Stimulated activated CD8-positive, alpha-beta memory T cell treated with anti-CD3 and anti-CD28 coated beads, Interleukin-12 subunit alpha, Interleukin-12 subunit beta, amount 100 ng/mL, for 1 hour (primary cell): ENCODE data around the gene MICAL3.

Experiments used
- DNase-seq: peaks from one replicate; pipeline ENCODE4 v3.0.0-alpha.2; 2020; ENCODE audit warnings: low read depth

MICAL3 gene

GRCh38 chr22:17794726-17795542 lies 229.4 kb downstream of the MICAL3 start:
- no peak for DNase-seq

GRCh38 chr22:17792854-17793434 lies 231.4 kb downstream of the MICAL3 start:
- no peak for DNase-seq

- no peak for DNase-seq
These were observed 232.1 kb downstream of the MICAL3 start for GRCh38 chr22:17792299-17792698.

GRCh38 chr22:17791196-17791595 lies 233.2 kb downstream of the MICAL3 start:
- no peak for DNase-seq

- no peak for DNase-seq
These were observed 234.8 kb downstream of the MICAL3 start for GRCh38 chr22:17789379-17790200.

- DNase-seq: no peak
These were observed 235.6 kb downstream of the MICAL3 start for GRCh38 chr22:17788528-17789378.

- DNase-seq: no peak
These were observed 236.5 kb downstream of the MICAL3 start for GRCh38 chr22:17787716-17788330.

- DNase-seq: no peak
These were observed 237.1 kb downstream of the MICAL3 start for GRCh38 chr22:17787241-17787640.

- DNase-seq: no peak
These were observed 237.8 kb downstream of the MICAL3 start for GRCh38 chr22:17786435-17787161.

GRCh38 chr22:17785185-17786184 lies 238.9 kb downstream of the MICAL3 start:
- DNase-seq: peak; percentile 47

- DNase-seq: no peak
These were observed 239.6 kb downstream of the MICAL3 start for GRCh38 chr22:17784776-17785175.

- no peak for DNase-seq
These were observed 240.4 kb downstream of the MICAL3 start for GRCh38 chr22:17783773-17784480.

- DNase-seq: no peak
These were observed 241.0 kb downstream of the MICAL3 start for GRCh38 chr22:17783312-17783711.

- no peak for DNase-seq
These were observed 241.7 kb downstream of the MICAL3 start for GRCh38 chr22:17782621-17783020.

- no peak for DNase-seq
These were observed 242.2 kb downstream of the MICAL3 start for GRCh38 chr22:17782158-17782557.

- no peak for DNase-seq
These were observed 242.9 kb downstream of the MICAL3 start for GRCh38 chr22:17781319-17782031.

- no peak for DNase-seq
These were observed 243.5 kb downstream of the MICAL3 start for GRCh38 chr22:17780741-17781318.
